HG02973 (cell line): ENCODE results near the gene CDYL2.

Experiments
- ATAC-seq: cut with Tn5 transposase; IDR thresholded peaks from one replicate; pipeline ENCODE4 v1.9.1; 2021; ENCODE audit warnings: moderate library complexity; ENCODE audit not compliant: unreplicated experiment

The CDYL2 gene

GRCh38 chr16:80602894-80603293, 201.5 kb downstream of the CDYL2 start:
- no peak for ATAC-seq

- no peak for ATAC-seq
These were observed 203.2 kb downstream of the CDYL2 start for GRCh38 chr16:80601182-80601581.

GRCh38 chr16:80599466-80599865, 204.9 kb downstream of the CDYL2 start:
- no peak for ATAC-seq

GRCh38 chr16:80596507-80597207, 207.7 kb downstream of the CDYL2 start:
- no peak for ATAC-seq

GRCh38 chr16:80594756-80595155, 209.6 kb downstream of the CDYL2 start:
- no peak for ATAC-seq

GRCh38 chr16:80592273-80592672, 212.1 kb downstream of the CDYL2 start:
- ATAC-seq = no peak

- ATAC-seq = no peak
These were observed 213.1 kb downstream of the CDYL2 start for GRCh38 chr16:80591071-80591915.

- ATAC-seq = no peak
These were observed 217.3 kb downstream of the CDYL2 start for GRCh38 chr16:80587071-80587470.

- ATAC-seq = no peak
These were observed 217.9 kb downstream of the CDYL2 start for GRCh38 chr16:80586476-80586875.

- no peak for ATAC-seq
These were observed 218.6 kb downstream of the CDYL2 start for GRCh38 chr16:80585764-80586163.

GRCh38 chr16:80583466-80583865, 220.9 kb downstream of the CDYL2 start:
- no peak for ATAC-seq

GRCh38 chr16:80580109-80580832, 224.1 kb downstream of the CDYL2 start:
- ATAC-seq = peak; percentile 89

- ATAC-seq = no peak
These were observed 226.7 kb downstream of the CDYL2 start for GRCh38 chr16:80577485-80578280.

- no peak for ATAC-seq
These were observed 228.0 kb downstream of the CDYL2 start for GRCh38 chr16:80576343-80576912.

GRCh38 chr16:80573700-80574120, 230.7 kb downstream of the CDYL2 start:
- no peak for ATAC-seq

GRCh38 chr16:80570106-80570478, 234.3 kb downstream of the CDYL2 start:
- ATAC-seq = peak; percentile 16

GRCh38 chr16:80569440-80570105, 234.8 kb downstream of the CDYL2 start:
- peak; percentile 83 for ATAC-seq

GRCh38 chr16:80564394-80564793, 240.0 kb downstream of the CDYL2 start:
- ATAC-seq = no peak

GRCh38 chr16:80563066-80563465, 241.3 kb downstream of the CDYL2 start:
- no peak for ATAC-seq

GRCh38 chr16:80559369-80559768, 245.0 kb downstream of the CDYL2 start:
- no peak for ATAC-seq
